Cardiac fibroblast (primary cell): Measurements from ENCODE around the gene ABLIM3.

Experiments
- DNase-seq, 2 donors: peaks; one replicate each; pipeline versions ENCODE4 v3.0.0 to v3.0.0-alpha.2; 2010; ENCODE audit warnings: low read depth in 2 of 2
- H3K4me3 ChIP-seq, 2 donors: replicated peaks in 1 of 2; 1 replicate in 1 of 2; 2 replicates in 1 of 2; pipeline ENCODE4 v1.5.1; 2011; ENCODE audit warnings: low read depth in 2 of 2, low read length in 2 of 2, mild to moderate bottlenecking in 2 of 2, moderate library complexity in 1 of 2
- TF ChIP-seq, protein P1 (sequence below): IDR thresholded peaks from one replicate; pipeline ENCODE4 v1.5.1; 2011; ENCODE audit warnings: low read depth, mild to moderate bottlenecking, low read length, inconsistent platforms

ABLIM3 gene

GRCh38 chr5:149130121-149130914, 11.0 kb upstream of the ABLIM3 start:
- DNase-seq: peak in 1 of 2 donors; percentile 56
- TF ChIP-seq, protein P1, sequence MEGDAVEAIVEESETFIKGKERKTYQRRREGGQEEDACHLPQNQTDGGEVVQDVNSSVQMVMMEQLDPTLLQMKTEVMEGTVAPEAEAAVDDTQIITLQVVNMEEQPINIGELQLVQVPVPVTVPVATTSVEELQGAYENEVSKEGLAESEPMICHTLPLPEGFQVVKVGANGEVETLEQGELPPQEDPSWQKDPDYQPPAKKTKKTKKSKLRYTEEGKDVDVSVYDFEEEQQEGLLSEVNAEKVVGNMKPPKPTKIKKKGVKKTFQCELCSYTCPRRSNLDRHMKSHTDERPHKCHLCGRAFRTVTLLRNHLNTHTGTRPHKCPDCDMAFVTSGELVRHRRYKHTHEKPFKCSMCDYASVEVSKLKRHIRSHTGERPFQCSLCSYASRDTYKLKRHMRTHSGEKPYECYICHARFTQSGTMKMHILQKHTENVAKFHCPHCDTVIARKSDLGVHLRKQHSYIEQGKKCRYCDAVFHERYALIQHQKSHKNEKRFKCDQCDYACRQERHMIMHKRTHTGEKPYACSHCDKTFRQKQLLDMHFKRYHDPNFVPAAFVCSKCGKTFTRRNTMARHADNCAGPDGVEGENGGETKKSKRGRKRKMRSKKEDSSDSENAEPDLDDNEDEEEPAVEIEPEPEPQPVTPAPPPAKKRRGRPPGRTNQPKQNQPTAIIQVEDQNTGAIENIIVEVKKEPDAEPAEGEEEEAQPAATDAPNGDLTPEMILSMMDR: peak; percentile 54
- no peak overlapping the region for H3K4me3 ChIP-seq

GRCh38 chr5:149132474-149132873, 8.8 kb upstream of the ABLIM3 start:
- TF ChIP-seq, protein P1: no peak
- DNase-seq: no peak
- H3K4me3 ChIP-seq: no peak overlapping the region

DNA sequence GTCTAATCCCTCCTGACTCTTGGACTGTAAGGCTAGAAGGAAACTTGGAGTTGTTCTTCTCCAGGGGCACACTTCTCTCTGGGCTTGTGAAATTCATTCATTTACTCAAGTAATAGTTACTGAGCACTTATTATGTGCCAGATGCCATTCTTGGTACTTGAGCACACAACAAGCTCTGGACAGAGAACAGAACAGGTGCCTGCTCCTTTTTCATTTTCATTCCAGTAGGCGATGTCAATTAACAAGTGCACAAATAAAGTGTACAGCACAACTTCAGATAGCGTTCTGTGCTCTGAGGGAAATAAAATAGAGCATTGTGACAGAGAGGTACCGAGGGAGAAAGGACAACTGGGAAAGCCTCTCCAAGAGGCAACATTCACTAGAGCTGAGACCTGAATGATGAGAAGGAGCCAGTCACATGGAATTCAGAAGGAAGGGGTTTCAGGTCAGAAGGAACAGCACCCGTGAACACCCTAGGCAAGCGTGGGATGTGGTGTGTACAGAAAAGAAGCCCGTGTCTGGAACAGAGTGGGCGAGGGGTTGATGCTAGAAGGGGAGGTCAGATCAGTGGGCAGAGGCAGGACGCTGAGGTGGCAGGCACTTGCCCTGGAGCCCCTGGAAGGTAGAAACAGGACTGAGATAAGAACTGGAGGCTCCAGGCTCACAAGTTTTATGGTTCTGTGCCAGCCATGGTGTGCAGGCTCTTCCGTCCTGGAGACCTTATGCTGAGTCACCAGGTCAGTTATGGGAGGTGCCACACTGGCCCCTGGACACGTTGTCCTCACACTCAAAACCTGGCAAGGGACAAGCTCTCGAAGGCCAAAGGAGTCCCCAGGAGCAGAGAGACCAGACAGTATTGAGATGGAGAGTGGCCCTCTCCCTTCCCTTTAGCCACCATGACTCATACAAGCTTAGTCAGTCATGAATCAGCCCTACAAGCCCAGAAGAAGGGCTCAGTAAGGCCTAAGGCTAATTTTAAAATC, 7.2 kb upstream of the ABLIM3 start:
- peak; percentile 76 to 95 for DNase-seq

DNA sequence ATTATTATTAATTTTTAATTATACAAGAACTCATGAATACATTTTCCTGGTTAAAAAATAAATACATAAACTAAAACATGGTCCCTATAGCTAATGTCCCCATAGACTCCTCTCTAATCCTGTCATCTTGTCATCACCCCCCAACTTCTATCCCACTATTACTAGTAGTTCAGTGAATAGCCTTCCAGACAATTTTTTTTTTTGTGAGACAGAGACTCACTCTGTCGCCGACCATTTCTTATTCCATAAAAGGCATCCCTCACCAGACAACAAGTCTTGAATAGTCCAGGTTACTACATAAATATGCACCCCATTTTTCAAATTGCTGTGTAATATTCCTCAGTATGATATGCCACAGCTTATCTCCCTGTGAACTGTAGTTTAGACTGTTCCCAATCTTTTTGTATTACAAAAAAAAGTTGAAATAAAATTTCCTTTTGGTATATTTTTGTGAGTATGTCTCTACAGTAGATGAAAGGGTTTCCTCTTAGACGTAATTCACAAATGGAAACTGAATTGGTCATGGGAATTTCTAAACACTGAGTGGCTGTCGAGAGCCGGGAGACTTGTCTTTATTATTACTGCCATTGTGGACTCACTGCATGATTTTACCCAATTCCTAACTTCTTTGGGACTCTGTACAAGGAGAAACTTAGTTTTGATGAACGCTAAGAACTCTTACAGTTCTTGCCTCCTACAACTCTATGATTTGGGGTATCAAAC, 6.4 kb upstream of the ABLIM3 start:
- no peak overlapping the region for H3K4me3 ChIP-seq
- DNase-seq: no peak
- TF ChIP-seq, protein P1: no peak

More for the DNA sequence above, 7.2 kb upstream of the ABLIM3 start:
- H3K4me3 ChIP-seq: no peak overlapping the region
- TF ChIP-seq, protein P1: no peak

- no peak overlapping the region for H3K4me3 ChIP-seq
- TF ChIP-seq, protein P1: no peak
- DNase-seq: peak; percentile 70 to 87
Observed at GRCh38 chr5:149135536-149136201, 5.6 kb upstream of the ABLIM3 start.
